Measurements from ENCODE around the gene ITPR2.

DNA sequence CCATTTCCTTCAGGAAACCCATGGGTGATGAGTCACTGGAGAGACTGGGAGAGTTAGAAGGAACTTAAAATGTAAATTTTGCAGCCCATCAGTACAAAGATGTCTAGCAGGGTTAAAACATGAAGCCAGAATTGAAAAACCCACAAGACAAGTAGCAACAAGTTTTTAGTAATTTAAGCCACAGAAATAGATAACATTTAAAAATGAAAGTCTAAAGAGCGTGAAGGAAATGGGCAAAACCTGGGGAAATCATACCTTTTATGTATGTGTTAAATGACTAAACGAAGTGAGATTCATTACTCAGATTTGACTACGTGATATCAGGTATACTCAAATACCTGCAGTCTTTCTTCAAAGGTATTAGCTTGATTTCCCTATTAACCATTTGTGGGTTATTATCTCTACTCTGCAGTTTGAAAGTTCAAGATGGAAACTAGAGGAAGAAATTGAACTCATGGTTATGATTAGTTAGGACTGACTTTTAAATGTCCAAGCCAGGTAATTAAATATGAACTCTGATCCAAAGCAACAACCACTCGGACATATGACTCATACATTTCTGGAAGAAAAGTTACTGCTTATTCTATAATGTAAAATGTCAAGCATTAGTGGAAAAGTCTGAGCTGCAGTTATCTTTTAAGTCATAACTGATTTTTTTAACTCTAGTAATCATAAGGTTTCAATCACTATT is 84.1 kb downstream of the ITPR2 start:
- TF ChIP-seq, protein P1, sequence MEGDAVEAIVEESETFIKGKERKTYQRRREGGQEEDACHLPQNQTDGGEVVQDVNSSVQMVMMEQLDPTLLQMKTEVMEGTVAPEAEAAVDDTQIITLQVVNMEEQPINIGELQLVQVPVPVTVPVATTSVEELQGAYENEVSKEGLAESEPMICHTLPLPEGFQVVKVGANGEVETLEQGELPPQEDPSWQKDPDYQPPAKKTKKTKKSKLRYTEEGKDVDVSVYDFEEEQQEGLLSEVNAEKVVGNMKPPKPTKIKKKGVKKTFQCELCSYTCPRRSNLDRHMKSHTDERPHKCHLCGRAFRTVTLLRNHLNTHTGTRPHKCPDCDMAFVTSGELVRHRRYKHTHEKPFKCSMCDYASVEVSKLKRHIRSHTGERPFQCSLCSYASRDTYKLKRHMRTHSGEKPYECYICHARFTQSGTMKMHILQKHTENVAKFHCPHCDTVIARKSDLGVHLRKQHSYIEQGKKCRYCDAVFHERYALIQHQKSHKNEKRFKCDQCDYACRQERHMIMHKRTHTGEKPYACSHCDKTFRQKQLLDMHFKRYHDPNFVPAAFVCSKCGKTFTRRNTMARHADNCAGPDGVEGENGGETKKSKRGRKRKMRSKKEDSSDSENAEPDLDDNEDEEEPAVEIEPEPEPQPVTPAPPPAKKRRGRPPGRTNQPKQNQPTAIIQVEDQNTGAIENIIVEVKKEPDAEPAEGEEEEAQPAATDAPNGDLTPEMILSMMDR (IDR thresholded peaks at IDR 0.05): no peak
- TF ChIP-seq POLR2A (IDR thresholded peaks at IDR 0.05): no peak

All from lower leg skin (tissue), 3 donors.